ENCODE data around the gene RAX2.
"Not testable (repeated sequence)": the region's sequence is repeated elsewhere in the genome, so short reads cannot be mapped to it uniquely, and the experiment has no call there.

The RAX2 gene

GRCh38 chr19:3760871-3761361 is 11.1 kb downstream of the RAX2 start:
- no peak for DNase-seq

DNA sequence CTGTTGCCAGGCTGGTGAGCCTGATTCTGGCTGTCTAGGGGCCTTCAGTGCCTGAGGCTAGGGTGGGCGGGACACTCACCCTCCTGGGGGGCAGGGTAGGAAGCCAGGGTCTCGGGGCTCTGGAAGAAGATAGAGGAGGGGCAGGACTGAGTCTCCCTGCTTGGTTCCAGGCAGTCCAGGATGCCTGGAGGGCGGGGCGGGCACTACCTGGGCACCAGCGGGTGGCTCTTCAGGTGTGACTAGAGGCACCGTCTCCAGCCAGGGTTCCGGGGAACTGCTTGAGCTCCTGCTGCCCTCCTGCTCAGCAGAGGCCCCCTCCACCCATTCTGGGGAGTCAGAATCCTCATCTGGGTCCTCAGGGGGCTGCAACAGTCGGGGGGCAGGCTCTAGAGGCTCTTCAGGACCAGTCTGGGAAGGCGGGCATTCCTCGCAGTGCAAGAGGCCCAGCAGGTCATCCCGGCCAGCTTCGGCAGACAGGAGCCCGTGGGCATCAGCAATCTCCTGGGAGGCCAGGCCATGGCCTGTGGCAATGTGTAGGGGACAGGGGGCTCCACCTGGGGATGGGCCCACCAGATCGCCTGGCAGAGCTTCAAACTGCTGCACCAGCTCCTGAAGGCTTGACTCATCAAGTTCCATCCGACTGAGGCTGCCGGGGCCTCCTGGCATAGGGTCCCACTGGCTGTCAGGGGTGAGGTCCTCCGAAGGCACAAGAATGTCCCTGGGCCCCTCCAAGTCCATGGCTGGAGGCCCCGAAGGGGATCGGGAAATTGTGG is 12.4 kb downstream of the RAX2 start:
- DNase-seq: no peak

DNA sequence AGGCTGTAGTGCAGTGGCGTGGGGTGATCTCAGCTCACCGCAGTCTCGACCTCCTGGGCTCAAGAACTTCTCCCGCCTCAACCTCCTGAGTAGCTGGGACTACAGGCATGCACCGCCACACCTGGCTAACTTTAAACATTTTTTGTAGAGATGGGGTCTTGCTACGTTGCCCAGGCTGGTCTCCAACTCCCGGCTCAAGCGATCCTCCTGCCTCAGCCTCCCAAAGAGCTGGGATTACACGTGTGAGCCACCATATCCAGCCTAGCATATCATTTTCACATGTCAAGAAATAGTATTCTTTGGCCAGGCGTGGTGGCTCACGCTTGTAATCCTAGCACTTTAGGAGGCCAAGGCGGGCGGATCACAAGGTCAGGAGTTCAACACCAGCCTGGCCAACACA is 13.7 kb downstream of the RAX2 start:
- not testable (repeated sequence) for DNase-seq

DNA sequence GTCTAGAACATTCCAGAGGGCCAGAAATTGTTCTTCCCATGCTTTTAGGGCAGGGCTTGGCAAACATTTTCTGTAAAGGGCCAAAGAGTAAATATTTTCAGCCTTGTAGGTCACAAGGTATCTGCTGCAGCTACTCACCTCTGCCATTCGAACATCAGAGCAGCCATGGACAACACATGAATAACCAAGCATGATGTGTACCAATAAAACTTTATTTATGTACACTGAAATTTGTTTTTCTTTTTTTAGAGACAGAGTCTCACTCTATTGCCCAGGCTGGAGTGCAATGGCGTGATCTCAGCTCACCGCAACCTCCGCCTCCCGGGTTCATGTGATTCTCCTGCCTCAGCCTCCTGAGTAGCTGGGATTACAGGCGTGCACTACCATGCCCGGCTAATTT is 14.3 kb downstream of the RAX2 start:
- DNase-seq: not testable (repeated sequence)

GRCh38 chr19:3753631-3754410 is 18.2 kb downstream of the RAX2 start:
- no peak for DNase-seq

- DNase-seq: no peak
Measured at GRCh38 chr19:3752492-3752891, 19.5 kb downstream of the RAX2 start.

DNA sequence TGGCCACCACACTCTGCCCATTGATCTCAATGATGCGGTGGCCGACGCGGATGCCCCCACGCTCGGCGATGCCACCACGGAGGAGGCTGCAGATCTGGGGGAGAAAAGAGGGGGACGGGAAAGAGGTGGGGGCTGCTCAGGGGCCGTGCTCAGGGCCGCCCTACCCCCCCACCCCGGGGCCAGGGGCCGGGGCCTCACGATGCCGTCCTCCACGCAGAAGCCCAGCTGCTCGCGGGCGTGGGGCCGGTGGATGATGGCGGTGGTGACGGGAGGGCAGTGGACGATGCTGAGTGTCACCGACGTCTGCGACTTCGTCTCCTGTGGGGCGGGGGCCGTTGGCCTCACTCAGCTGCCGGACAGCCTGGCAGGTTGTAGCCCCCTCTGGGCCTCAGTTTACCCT is 20.8 kb downstream of the RAX2 start:
- DNase-seq: no peak

DNA sequence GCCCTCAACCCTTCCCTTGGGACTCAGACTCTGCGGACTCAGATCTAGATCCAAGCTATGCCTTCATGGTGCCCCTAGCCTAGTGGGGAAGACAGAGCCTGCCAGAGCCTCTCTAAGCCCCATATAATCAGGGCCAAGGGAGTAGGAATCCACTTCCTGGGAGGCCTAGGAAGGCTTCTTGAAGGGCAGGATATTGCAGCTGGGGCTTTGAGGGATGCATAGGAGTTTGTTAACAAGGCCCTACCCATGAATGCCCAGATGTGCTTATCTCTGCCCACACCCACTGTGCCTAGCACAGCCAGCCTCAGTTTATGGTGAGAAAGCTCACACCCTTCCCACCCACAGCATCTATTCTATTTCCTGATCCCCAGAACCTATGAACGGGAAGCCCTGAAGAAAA is 21.8 kb downstream of the RAX2 start:
- no peak for DNase-seq

- DNase-seq: no peak
Measured at GRCh38 chr19:3748965-3749364, 23.1 kb downstream of the RAX2 start.

- no peak for DNase-seq
Measured at GRCh38 chr19:3746371-3747056, 25.5 kb downstream of the RAX2 start.

- DNase-seq: no peak
Measured at GRCh38 chr19:3745363-3746045, 26.5 kb downstream of the RAX2 start.

DNA sequence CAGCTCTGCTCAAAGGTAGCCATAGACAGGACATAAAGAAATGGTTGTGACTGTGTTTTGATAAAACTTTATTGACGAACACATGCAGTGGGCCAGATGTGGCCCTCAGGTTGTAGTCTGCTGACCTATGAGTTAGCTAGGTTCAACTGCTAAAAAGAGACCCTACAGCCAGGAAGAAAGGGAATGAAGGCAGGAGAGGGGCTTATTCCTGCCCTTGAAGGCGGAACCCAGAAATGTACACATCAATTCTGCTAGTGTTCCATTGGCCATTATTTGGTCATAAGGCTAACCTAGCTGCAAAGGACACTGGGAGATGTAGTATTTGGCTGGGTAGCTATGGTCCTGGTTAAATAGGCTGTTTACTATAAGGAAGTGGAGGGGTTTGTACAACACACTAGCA is 28.5 kb downstream of the RAX2 start:
- no peak for DNase-seq

DNA sequence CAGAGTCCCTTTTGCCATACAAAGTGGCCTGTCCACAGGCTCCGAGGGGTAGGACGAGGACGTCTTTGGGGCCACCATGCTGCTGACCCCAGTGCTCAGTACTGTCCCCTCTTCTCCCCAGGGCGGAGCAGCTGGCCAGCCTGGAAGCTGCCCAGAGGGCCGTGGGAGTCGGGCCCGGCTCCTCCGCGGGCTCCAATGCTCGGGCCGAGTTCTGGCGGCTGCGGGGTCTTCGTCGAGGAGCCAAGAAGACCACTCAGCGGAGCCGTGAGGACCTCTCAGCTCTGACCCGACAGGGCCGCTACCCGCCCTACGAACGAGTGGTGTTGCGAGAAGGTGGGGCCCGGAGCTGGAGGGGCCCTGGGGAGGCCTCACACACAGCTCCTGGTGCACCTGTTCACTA is 31.6 kb downstream of the RAX2 start:
- no peak for DNase-seq

DNA sequence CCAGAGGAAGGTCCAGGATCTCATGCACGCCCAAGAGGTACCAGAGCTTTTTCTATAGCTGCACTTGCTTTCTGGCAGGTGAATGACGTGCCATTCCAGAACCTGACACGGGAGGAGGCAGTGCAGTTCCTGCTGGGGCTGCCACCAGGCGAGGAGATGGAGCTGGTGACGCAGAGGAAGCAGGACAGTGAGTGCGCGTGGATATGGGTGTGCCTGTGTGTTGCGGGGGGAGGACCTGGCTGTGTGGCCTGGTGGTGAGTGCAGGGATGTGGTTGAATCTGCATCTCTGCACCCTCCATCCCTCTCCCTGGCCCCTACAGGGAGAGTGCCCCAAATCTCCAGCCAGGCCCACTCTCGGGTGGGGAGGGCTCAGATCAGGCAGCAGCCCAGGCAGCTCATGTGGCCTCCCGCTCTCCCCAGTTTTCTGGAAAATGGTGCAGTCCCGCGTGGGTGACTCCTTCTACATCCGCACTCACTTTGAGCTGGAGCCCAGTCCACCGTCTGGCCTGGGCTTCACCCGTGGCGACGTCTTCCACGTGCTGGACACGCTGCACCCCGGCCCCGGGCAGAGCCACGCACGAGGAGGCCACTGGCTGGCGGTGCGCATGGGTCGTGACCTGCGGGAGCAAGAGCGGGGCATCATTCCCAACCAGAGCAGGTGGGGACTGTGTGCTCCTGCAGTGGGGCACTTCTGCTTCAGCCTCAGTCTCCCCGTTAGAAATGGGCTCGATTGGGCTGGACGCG is 33.4 kb downstream of the RAX2 start:
- no peak for DNase-seq

- DNase-seq: no peak
Measured at GRCh38 chr19:3737487-3738205, 34.4 kb downstream of the RAX2 start.

GRCh38 chr19:3736106-3736724 is 35.8 kb downstream of the RAX2 start:
- DNase-seq: no peak

- no peak for DNase-seq
Measured at GRCh38 chr19:3734310-3734600, 37.8 kb downstream of the RAX2 start.

- no peak for DNase-seq
Measured at GRCh38 chr19:3733549-3734309, 38.3 kb downstream of the RAX2 start.

DNA sequence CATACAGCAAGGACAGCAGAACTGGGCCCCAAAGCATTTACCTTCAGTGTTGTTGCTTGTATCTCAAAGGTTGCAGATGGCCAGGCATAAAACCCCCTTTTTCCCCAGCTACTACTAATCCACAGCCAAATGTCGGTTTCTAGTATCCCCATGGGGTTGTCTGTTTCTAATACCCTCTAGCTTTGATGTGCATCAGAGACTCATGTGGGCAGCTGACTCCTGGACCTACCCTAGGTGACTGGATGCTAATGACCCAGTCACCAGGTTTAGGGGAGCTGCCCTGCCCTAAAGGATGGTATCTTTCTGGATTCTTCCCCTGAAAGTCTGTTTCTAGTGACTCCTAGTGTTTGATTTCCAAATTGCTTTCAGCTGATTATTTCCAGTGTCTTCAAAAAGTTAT is 39.9 kb downstream of the RAX2 start:
- no peak for DNase-seq

DNA sequence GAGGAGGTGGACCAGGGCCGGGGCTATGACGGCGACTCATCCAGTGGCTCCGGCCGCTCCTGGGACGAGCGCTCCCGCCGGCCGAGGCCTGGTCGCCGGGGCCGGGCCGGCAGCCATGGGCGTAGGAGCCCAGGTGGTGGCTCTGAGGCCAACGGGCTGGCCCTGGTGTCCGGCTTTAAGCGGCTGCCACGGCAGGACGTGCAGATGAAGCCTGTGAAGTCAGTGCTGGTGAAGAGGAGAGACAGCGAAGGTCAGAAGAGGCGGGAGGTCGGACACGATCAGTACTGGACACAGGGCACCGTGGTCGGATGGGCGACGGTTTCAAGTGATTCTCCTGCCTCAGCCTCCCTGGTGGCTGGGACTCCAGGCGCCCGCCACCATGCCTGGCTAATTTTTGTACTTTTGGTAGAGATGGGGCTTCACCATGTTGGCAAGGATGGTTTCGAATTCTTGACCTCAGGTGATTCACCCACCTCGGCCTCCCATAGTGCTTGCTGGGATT is 41.5 kb downstream of the RAX2 start:
- no peak for DNase-seq

All from fibroblast of skin of scalp (primary cell).